ENCODE data around the gene ERBB4.

DNA sequence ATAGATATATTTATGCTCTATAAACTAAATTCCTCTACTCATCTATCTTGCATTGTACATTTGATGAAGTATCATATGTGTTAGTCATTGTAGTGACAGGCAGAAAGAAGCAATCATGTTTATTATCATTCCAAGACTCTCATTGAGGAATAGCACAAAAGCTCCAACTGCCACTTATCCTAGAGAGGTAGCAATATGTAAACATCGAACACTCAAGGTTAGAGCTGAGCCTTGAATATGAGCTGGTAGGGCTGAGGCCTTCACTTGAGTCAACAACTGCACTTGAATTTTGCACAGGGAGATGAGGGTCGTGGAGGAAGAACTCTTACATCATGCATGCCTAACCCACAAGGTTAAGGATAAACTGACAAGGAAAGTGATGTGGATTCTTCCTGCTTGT, 1081.3 kb downstream of the ERBB4 start:
- TF ChIP-seq TOX (CRISPR knock-in tag; IDR thresholded peaks at IDR 0.05; ENCODE audit: borderline replicate concordance), result no peak
- TF ChIP-seq ZFP3 (CRISPR knock-in tag; IDR thresholded peaks at IDR 0.05), result no peak

Measured in SK-N-SH treated with all-trans-retinoic acid at 6 μM for 48 hours (cell line).